HepG2 (cell line): ENCODE measurements around the gene SLC8B1.

ENCODE experiments used
- MAZ ChIP-seq, 2 experiments: sonication (generic) in 1 of 2; formaldehyde crosslinking in 1 of 2; IDR thresholded peaks; 2 replicates each; pipeline versions ENCODE4 v1.5.0 to v1.6.1; 2012 to 2020; ENCODE audit warnings: low read depth in 2 of 2, mild to moderate bottlenecking in 2 of 2, borderline replicate concordance in 1 of 2, improper control_type of control experiment in 1 of 2, low read length in 1 of 2, missing genetic modification reagents in 1 of 2, moderate library complexity in 1 of 2
- TAF1 ChIP-seq: sonication (generic); formaldehyde crosslinking; IDR thresholded peaks from 2 replicates; pipeline ENCODE4 v1.4.0; 2020; ENCODE audit warnings: missing genetic modification reagents
- ZNF274 ChIP-seq: sonication (generic); formaldehyde crosslinking; IDR thresholded peaks from 2 replicates; pipeline ENCODE4 v1.5.1; 2020; ENCODE audit warnings: mild to moderate bottlenecking, missing genetic modification reagents
- ZNF598 ChIP-seq: sonication (generic); formaldehyde crosslinking; IDR thresholded peaks from 2 replicates; pipeline ENCODE4 v1.5.1; 2020; ENCODE audit warnings: mild to moderate bottlenecking, missing genetic modification reagents, borderline replicate concordance
- TF ChIP-seq, protein P1 (sequence below): sonication (generic); formaldehyde crosslinking; IDR thresholded peaks from 2 replicates; pipeline ENCODE4 v1.5.1; 2020; ENCODE audit warnings: mild to moderate bottlenecking, missing genetic modification reagents, borderline replicate concordance

DNA sequence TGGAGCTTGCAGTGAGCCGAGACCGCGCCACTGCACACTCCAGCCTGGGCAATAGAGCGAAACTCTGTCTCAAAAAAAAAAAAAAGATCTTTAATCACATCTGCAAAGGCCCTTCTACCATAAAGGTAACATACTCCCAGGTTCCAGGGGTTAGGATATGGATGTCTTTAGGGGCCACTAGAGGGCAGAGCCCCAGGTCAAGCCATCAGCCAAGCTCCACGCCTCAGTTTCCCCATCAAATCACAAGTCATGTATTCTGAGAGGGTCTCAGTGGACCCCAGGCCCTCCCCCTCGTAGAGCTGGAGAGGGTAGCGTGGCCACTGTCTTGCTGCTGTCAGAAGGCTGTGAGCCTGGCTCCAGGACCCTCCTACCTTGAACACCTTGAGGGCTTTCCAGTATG, 18.8 kb downstream of the SLC8B1 start:
- no peak for TF ChIP-seq TAF1 (CRISPR knock-in tag)
- TF ChIP-seq ZNF274 (CRISPR knock-in tag), result no peak
- TF ChIP-seq MAZ (IDR thresholded peaks at IDR 0.05; ENCODE audit: borderline replicate concordance, low read depth, low read length), result no peak
- no peak for TF ChIP-seq MAZ (CRISPR knock-in tag; IDR thresholded peaks at IDR 0.05; ENCODE audit: low read depth)
- TF ChIP-seq ZNF598 (CRISPR knock-in tag), result no peak
- TF ChIP-seq, protein P1, sequence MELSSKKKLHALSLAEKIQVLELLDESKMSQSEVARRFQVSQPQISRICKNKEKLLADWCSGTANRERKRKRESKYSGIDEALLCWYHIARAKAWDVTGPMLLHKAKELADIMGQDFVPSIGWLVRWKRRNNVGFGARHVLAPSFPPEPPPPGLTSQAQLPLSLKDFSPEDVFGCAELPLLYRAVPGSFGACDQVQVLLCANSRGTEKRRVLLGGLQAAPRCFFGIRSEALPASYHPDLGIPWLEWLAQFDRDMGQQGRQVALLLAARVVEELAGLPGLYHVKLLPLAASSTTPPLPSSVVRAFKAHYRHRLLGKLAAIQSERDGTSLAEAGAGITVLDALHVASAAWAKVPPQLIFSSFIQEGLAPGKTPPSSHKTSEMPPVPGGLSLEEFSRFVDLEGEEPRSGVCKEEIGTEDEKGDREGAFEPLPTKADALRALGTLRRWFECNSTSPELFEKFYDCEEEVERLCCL (CRISPR knock-in tag), result no peak
